ENCODE data around the gene PCDHGB4. TPM values are rescaled to one million over a fixed set of nuclear protein-coding genes. Genes with fewer than 3 reads are reported as not detected.
A peak's percentile ranks its signal among the peaks of the same experiment; 100 is the strongest.
"Not testable (repeated sequence)": the region's sequence is repeated elsewhere in the genome, so short reads cannot be mapped to it uniquely, and the experiment has no call there.

PCDHGB4 gene
- total and polyA plus RNA-seq, 4 donors, result 0.31 to 12.1 (median 4.0) TPM

DNA sequence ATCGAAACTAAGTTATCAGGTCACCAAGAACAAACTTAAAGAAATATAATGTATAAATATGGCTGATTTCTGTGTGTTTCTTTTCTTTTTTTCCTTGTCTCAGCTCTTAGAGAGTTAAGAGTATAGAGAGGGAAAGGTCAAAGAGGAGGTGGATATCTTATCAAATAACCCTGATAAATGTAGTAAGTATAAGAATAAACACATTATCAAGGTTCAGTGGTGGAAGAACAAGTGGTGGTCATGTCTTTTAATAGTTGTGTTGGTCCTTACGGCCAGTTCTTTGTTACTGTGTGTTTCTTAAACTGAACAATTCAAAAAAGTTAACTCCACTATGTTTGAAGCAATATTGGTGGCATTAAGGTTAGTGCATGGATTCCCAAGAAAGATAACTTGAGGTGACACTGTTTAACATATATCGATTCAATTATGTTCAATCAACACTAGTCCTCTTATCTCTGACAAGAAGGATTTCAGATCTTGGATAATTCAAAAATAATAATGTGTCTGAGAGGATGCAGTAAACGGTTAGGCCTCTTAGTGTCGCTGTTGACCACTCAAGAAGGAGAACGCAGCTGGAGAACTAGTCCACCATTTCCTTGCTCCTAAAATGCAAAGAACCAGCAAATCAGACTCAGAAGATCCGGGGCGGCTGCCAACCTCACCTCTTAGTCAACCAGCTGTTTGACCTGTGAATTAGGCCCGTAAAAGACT, 44.1 kb upstream of the PCDHGB4 start, which contains the start of gene PCDHGA3:
Gene PCDHGA3 (plus strand): TSS at position 588 of the 711 bp plus-strand sequence. CDS start 205 bp downstream, outside the sequence.
- WGBS, 2 donors, result 23 to 25% methylated on average over 9 of the region's 9 CpGs
- no peaks in the 10 kb centered on the region for H3K36me3 ChIP-seq (ENCODE audit: control insufficient read depth in 4 of 4, insufficient read depth in 4 of 4, low read length in 4 of 4)
- H3K9ac ChIP-seq (ENCODE audit: insufficient read depth in 1 of 2, low read length in 2 of 2), result no peak within 1 kb of the TSS
- peak within 1 kb of the TSS in 1 of 2 donors; percentile 80 for H3K27ac ChIP-seq (ENCODE audit: low read depth in 1 of 2, low read length in 1 of 2)
- no peaks in the 10 kb centered on the region for H3K27me3 ChIP-seq (ENCODE audit: control insufficient read depth in 3 of 3, insufficient read depth in 3 of 3, low read length in 2 of 3)
- no peak within 1 kb of the TSS for H3K4me3 ChIP-seq
- TF ChIP-seq, protein P1, sequence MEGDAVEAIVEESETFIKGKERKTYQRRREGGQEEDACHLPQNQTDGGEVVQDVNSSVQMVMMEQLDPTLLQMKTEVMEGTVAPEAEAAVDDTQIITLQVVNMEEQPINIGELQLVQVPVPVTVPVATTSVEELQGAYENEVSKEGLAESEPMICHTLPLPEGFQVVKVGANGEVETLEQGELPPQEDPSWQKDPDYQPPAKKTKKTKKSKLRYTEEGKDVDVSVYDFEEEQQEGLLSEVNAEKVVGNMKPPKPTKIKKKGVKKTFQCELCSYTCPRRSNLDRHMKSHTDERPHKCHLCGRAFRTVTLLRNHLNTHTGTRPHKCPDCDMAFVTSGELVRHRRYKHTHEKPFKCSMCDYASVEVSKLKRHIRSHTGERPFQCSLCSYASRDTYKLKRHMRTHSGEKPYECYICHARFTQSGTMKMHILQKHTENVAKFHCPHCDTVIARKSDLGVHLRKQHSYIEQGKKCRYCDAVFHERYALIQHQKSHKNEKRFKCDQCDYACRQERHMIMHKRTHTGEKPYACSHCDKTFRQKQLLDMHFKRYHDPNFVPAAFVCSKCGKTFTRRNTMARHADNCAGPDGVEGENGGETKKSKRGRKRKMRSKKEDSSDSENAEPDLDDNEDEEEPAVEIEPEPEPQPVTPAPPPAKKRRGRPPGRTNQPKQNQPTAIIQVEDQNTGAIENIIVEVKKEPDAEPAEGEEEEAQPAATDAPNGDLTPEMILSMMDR (IDR thresholded peaks at IDR 0.05; ENCODE audit: control extremely low read depth, extremely low read depth), result no peak
- DNase-seq (peak in 2 of 3 donors; percentile 34 to 40), ATAC-seq (ENCODE audit: insufficient read depth, low FRiP score) (no peak)
- peaks cover 0 to 54% (median 24%) of the 10 kb centered on the region in 4 donors for H3K9me3 ChIP-seq (ENCODE audit: control insufficient read depth in 4 of 4, insufficient read depth in 3 of 4, low read length in 3 of 4)
- no peaks in the 10 kb centered on the region for H3K4me1 ChIP-seq (ENCODE audit: control insufficient read depth in 5 of 5, insufficient read depth in 5 of 5, low read length in 5 of 5)

DNA sequence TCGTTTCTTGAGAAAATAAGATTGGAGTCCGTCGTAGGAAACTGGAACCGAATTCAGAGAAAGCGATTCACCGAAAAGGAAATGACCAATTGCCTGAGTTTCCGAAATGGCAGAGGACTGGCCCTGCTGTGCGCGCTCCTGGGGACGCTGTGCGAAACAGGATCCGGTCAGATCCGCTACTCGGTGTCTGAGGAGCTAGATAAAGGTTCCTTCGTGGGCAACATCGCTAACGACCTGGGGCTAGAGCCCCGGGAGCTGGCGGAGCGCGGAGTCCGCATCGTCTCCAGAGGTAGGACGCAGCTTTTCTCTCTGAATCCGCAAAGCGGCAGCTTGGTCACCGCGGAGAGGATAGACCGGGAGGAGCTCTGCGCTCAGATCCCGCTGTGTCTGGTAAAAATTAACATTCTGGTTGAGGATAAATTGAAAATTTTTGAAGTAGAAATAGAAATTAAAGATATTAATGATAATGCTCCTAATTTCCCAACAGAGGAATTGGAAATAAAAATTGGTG, 43.5 kb upstream of the PCDHGB4 start:
- Histone ChIP-seq H3K9ac (ENCODE audit: insufficient read depth in 1 of 2, low read length in 2 of 2) (no peak overlapping the region), H3K27ac (ENCODE audit: low read depth in 1 of 2, low read length in 1 of 2) (peak overlapping the region in 1 of 2 donors; percentile 80), H3K4me1 (ENCODE audit: control insufficient read depth in 5 of 5, insufficient read depth in 5 of 5, low read length in 5 of 5) (no peaks in the 10 kb centered on the region), H3K4me3 (no peak overlapping the region), H3K36me3 (ENCODE audit: control insufficient read depth in 4 of 4, insufficient read depth in 4 of 4, low read length in 4 of 4) (no peaks in the 10 kb centered on the region), H3K27me3 (ENCODE audit: control insufficient read depth in 3 of 3, insufficient read depth in 3 of 3, low read length in 2 of 3) (no peaks in the 10 kb centered on the region), H3K9me3 (ENCODE audit: control insufficient read depth in 4 of 4, insufficient read depth in 3 of 4, low read length in 3 of 4) (peaks cover 0 to 50% (median 24%) of the 10 kb centered on the region in 4 donors)
- ATAC-seq (ENCODE audit: insufficient read depth, low FRiP score), result no peak
- TF ChIP-seq, protein P1 (IDR thresholded peaks at IDR 0.05; ENCODE audit: control extremely low read depth, extremely low read depth), result no peak
- WGBS, 2 donors, result 24 to 30% methylated on average over 31 of the region's 31 CpGs
- DNase-seq, result no peak

DNA sequence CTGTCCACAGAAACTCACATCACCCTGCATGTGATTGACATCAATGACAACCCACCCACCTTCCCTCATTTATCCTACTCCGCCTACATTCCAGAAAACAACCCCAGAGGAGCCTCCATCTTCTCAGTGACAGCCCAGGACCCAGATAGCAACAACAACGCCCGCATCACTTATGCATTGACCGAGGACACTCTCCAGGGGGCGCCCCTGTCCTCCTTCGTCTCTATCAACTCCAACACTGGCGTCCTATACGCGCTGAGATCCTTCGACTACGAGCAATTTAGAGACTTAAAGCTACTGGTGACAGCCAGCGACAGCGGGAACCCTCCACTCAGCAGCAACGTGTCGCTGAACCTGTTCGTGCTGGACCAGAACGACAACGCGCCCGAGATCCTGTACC, 42.2 kb upstream of the PCDHGB4 start:
- no peaks in the 10 kb centered on the region for H3K4me1 ChIP-seq (ENCODE audit: control insufficient read depth in 5 of 5, insufficient read depth in 5 of 5, low read length in 5 of 5)
- no peak overlapping the region for H3K4me3 ChIP-seq
- ATAC-seq (ENCODE audit: insufficient read depth, low FRiP score), result no peak
- TF ChIP-seq, protein P1 (IDR thresholded peaks at IDR 0.05; ENCODE audit: control extremely low read depth, extremely low read depth), result no peak
- no peak for DNase-seq
- H3K9me3 ChIP-seq (ENCODE audit: control insufficient read depth in 4 of 4, insufficient read depth in 3 of 4, low read length in 3 of 4), result peaks cover 0 to 47% (median 21%) of the 10 kb centered on the region in 4 donors
- 33 to 39% methylated on average over 20 of the region's 20 CpGs for WGBS, 2 donors
- no peaks in the 10 kb centered on the region for H3K27me3 ChIP-seq (ENCODE audit: control insufficient read depth in 3 of 3, insufficient read depth in 3 of 3, low read length in 2 of 3)
- H3K36me3 ChIP-seq (ENCODE audit: control insufficient read depth in 4 of 4, insufficient read depth in 4 of 4, low read length in 4 of 4), result no peaks in the 10 kb centered on the region
- H3K9ac ChIP-seq (ENCODE audit: insufficient read depth in 1 of 2, low read length in 2 of 2), result no peak overlapping the region
- no peak overlapping the region for H3K27ac ChIP-seq (ENCODE audit: low read depth in 1 of 2, low read length in 1 of 2)

DNA sequence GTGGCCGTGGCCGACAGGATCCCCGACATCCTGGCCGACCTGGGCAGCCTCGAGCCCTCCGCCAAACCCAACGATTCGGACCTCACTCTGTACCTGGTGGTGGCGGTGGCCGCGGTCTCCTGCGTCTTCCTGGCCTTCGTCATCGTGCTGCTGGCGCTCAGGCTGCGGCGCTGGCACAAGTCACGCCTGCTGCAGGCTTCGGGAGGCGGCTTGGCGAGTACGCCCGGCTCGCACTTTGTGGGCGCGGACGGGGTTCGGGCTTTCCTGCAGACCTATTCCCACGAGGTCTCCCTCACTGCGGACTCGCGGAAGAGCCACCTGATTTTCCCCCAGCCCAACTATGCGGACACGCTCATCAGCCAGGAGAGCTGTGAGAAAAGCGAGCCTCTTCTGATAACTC, 41.5 kb upstream of the PCDHGB4 start:
- not testable (repeated sequence) for H3K9ac ChIP-seq (ENCODE audit: insufficient read depth in 1 of 2, low read length in 2 of 2); H3K27me3 ChIP-seq (ENCODE audit: control insufficient read depth in 3 of 3, insufficient read depth in 3 of 3, low read length in 2 of 3); DNase-seq; H3K4me3 ChIP-seq; ATAC-seq (ENCODE audit: insufficient read depth, low FRiP score); H3K36me3 ChIP-seq (ENCODE audit: control insufficient read depth in 4 of 4, insufficient read depth in 4 of 4, low read length in 4 of 4); H3K4me1 ChIP-seq (ENCODE audit: control insufficient read depth in 5 of 5, insufficient read depth in 5 of 5, low read length in 5 of 5); H3K27ac ChIP-seq (ENCODE audit: low read depth in 1 of 2, low read length in 1 of 2)
- H3K9me3 ChIP-seq (ENCODE audit: control insufficient read depth in 4 of 4, insufficient read depth in 3 of 4, low read length in 3 of 4), result peaks cover 0 to 44% (median 24%) of the 10 kb centered on the region in 4 donors
- WGBS, 2 donors, result 38 to 49% methylated on average over 20 to 27 of the region's 35 CpGs

All from lung (tissue), 12 donors.